K562 (cell line): ENCODE data around the gene SZT2. TPM values are rescaled to one million over a fixed set of nuclear protein-coding genes. Genes with fewer than 3 reads are reported as not detected.

ENCODE experiments used
- BRF2 ChIP-seq: IDR thresholded peaks from 3 replicates; pipeline ENCODE4 v1.6.1; 2011; ENCODE audit warnings: borderline replicate concordance, mild to moderate bottlenecking; ENCODE audit not compliant: insufficient read length, insufficient read depth
- CHD1 ChIP-seq: fragments of 200-600 bp; sonication (generic); IDR thresholded peaks from one replicate; pipeline ENCODE4 v1.6.1; 2012; ENCODE audit warnings: mild to moderate bottlenecking, moderate library complexity, low read length, inconsistent platforms
- DMBX1 ChIP-seq: fragments of 250-450 bp; sonication (Bioruptor Pico); IDR thresholded peaks from 2 replicates; pipeline ENCODE4 v1.8.0; 2022; ENCODE audit warnings: inconsistent platforms, mild to moderate bottlenecking, moderate library complexity, borderline replicate concordance
- E2F4 ChIP-seq: sonication (generic); formaldehyde crosslinking; IDR thresholded peaks from 2 replicates; pipeline ENCODE4 v1.8.0; 2022; ENCODE audit warnings: mild to moderate bottlenecking, low read depth, missing genetic modification reagents
- ELF1 ChIP-seq: fragments of 200-800 bp; sonication (Bioruptor generic); IDR thresholded peaks from 2 replicates; pipeline ENCODE4 v1.6.1; 2016; ENCODE audit warnings: missing genetic modification characterization, missing compliant biosample characterization
- HDAC6 ChIP-seq: IDR thresholded peaks from 2 replicates; pipeline ENCODE4 v1.6.1; 2012; ENCODE audit warnings: low read depth, mild to moderate bottlenecking, control low read depth, inconsistent platforms, low read length, moderate library complexity
- HLTF ChIP-seq: fragments of 450-650 bp; IDR thresholded peaks from 2 replicates; pipeline ENCODE4 v1.6.1; 2016
- KDM5B ChIP-seq: fragments of 200-600 bp; sonication (generic); IDR thresholded peaks from 2 replicates; pipeline ENCODE4 v1.6.1; 2012; ENCODE audit warnings: low read depth, mild to moderate bottlenecking, moderate library complexity, low read length, control low read depth, inconsistent platforms; ENCODE audit not compliant: insufficient replicate concordance
- KLF6 ChIP-seq: fragments of 250-450 bp; sonication (Bioruptor Pico); IDR thresholded peaks from 2 replicates; pipeline ENCODE4 v1.4.0; 2020; ENCODE audit warnings: mild to moderate bottlenecking, moderate library complexity, borderline replicate concordance
- MTF1 ChIP-seq: fragments of 250-450 bp; sonication (Bioruptor Pico); IDR thresholded peaks from 2 replicates; pipeline ENCODE4 v1.9.0; 2021; ENCODE audit warnings: moderate library complexity, mild to moderate bottlenecking, inconsistent platforms, borderline replicate concordance
- NCOA4 ChIP-seq: fragments of 450-650 bp; IDR thresholded peaks from 2 replicates; pipeline ENCODE4 v1.6.1; 2018; ENCODE audit warnings: mild to moderate bottlenecking; ENCODE audit not compliant: partially characterized antibody
- NRF1 ChIP-seq, 2 experiments: fragments of 450-650 bp; IDR thresholded peaks in 1 of 2; conservative IDR thresholded peaks in 1 of 2; 2 replicates each; pipeline ENCODE4 v1.6.1; 2014; ENCODE audit warnings: mild to moderate bottlenecking in 2 of 2
- PHF21A ChIP-seq: fragments of 450-650 bp; IDR thresholded peaks from 2 replicates; pipeline ENCODE4 v1.6.1; 2017; ENCODE audit warnings: low read depth, borderline replicate concordance
- PML ChIP-seq: IDR thresholded peaks from 2 replicates; pipeline ENCODE4 v1.6.1; 2012; ENCODE audit warnings: low read length, inconsistent platforms
- RBBP5 ChIP-seq: fragments of 200-600 bp; sonication (generic); IDR thresholded peaks from 2 replicates; pipeline ENCODE4 v1.6.1; 2012; ENCODE audit warnings: borderline replicate concordance, mild to moderate bottlenecking, low read length, control low read depth, inconsistent platforms; ENCODE audit not compliant: insufficient read depth, poor library complexity, severe bottlenecking
- SFPQ ChIP-seq: fragments of 200-400 bp; formaldehyde crosslinking; IDR thresholded peaks from 2 replicates; pipeline ENCODE4 v1.6.1; 2017; ENCODE audit warnings: mild to moderate bottlenecking, low read depth, low read length, moderate library complexity
- SMC3 ChIP-seq: conservative IDR thresholded peaks from 2 replicates; pipeline ENCODE4 v1.6.1; 2011; ENCODE audit warnings: low read depth, low read length, improper control_type of control experiment; ENCODE audit not compliant: insufficient read depth
- SRF ChIP-seq, 2 experiments: fragments of 250-450, 450-650 bp in 1 of 2; sonication (Bioruptor Pico) in 1 of 2; sonication (generic) in 1 of 2; formaldehyde crosslinking; IDR thresholded peaks; 2 replicates each; pipeline versions ENCODE4 v1.5.0 to v1.5.1; 2020 to 2022; ENCODE audit warnings: mild to moderate bottlenecking in 1 of 2, missing genetic modification reagents in 1 of 2
- STAT5A ChIP-seq: IDR thresholded peaks from 2 replicates; pipeline ENCODE4 v1.6.1; 2012; ENCODE audit warnings: low read length, inconsistent platforms, borderline replicate concordance
- ZBTB7A ChIP-seq: IDR thresholded peaks from 2 replicates; pipeline ENCODE4 v1.6.1; 2011; ENCODE audit warnings: low read depth, mild to moderate bottlenecking, low read length, moderate library complexity, borderline replicate concordance; ENCODE audit not compliant: control insufficient read depth
- polyA plus RNA-seq, 8 experiments: library from polyadenylated mRNA; depleted of rRNA in 4 of 8; stranded (reverse) in 5 of 8; unstranded in 3 of 8; fragments of >200 nt; fragmentation: Nextera tagmentation in 2 of 8; fragmentation: Illumina TruSeq in 1 of 8; extraction: Ambion mirVana in 2 of 8; extraction: Trizol in 1 of 8; gene quantifications; 2 replicates each; pipeline versions ENCODE4 v1.2.1 to v1.2.3, GENCODE V29; 2011 to 2014; ENCODE audit warnings: inconsistent platforms in 1 of 8, missing spikeins in 1 of 8
- total RNA-seq, 7 experiments: library from RNA; depleted of rRNA in 6 of 7; stranded (reverse); fragments of >200 nt in 6 of 7; fragmentation: Illumina TruSeq in 2 of 7; extraction: Trizol in 2 of 7; gene quantifications; 2 replicates each; pipeline versions ENCODE4 v1.2.1 to v1.2.3, GENCODE V29; 2011 to 2021; ENCODE audit warnings: low replicate concordance in 1 of 7
- TF ChIP-seq, protein P1 (sequence below): fragments of 450-650 bp; formaldehyde crosslinking; IDR thresholded peaks from 2 replicates; pipeline ENCODE4 v1.4.0; 2020; ENCODE audit warnings: mild to moderate bottlenecking, moderate library complexity

Gene SZT2
- total and polyA plus RNA-seq, 9 of the 15 experiments (the other 6 are each of a cell fraction or from before 2014, with no cell fraction given), result 0.88 to 31.0 (median 12.8) TPM

DNA sequence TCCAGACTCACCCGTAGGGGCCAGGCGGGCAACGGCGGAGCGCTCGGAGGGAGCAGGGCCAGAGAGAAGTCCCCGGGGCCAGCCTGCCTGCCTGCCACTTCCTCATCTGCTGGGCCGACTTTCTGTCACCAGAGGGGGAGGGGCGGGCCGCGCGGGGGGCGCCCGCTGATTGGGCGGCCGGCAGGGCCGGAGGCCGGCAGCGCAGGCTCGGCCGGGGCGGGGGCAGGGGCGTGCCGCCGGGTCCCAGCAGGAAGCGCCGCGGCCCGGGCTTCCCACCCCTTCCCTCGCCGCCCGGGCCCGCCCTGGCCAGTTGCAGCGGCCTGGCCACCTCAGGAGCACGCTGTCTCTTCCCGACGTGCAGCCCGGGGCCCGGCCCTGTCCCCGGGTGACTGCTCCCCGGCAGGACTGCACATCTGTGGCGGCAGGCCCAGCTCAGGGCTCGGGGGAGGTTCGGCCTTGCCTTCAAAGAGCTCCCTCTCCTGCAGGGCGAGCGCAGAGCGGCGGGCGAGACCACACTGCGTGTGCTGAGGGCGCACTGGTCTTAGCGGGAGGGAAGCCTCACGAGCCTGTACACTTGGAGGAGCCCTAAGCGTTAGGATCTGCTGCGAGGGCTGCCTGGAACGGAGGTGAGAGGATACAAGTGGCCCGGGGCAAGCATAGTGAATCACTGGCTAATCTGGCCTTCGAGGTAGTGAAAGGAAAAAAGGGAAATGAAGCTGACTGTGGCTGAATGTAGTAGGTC, 21.6 kb upstream of the SZT2 start, which contains the start of gene ELOVL1 (continued):
- TF ChIP-seq SFPQ (no peak), SRF (CRISPR knock-in tag; IDR thresholded peaks at IDR 0.05) (peak in 1 of 2 experiments; percentile 36; a peak in 1 of 4 replicates), KLF6 (CRISPR knock-in tag) (peak; percentile 70; the same call in 1 of the 2 replicates), PHF21A (peak; percentile 85; the same call in 1 of the 2 replicates), HDAC6 (no peak), DMBX1 (peak; percentile 73; the same call in 1 of the 2 replicates), NRF1 (conservative IDR thresholded peaks at IDR 0.05 in 1 of 2, IDR thresholded peaks at IDR 0.05 in 1 of 2) (peak; percentile 77 to 82), HLTF (peak; percentile 14; the same call in 1 of the 2 replicates), MTF1 (CRISPR knock-in tag) (no peak), RBBP5 (peak; percentile 2), KDM5B (peak; percentile 86), STAT5A (no peak), CHD1 (peak; percentile 71), BRF2 (no peak), E2F4 (0 out of 2 replicates have a peak, but pooled peaks have one; percentile 31), ELF1 (peak; percentile 92), PML (no peak), NCOA4 (no peak), ZBTB7A (peak; percentile 66; the same call in 1 of the 2 replicates), SMC3 (peak; percentile 34; the same call in 1 of the 2 replicates)
- TF ChIP-seq, protein P1, sequence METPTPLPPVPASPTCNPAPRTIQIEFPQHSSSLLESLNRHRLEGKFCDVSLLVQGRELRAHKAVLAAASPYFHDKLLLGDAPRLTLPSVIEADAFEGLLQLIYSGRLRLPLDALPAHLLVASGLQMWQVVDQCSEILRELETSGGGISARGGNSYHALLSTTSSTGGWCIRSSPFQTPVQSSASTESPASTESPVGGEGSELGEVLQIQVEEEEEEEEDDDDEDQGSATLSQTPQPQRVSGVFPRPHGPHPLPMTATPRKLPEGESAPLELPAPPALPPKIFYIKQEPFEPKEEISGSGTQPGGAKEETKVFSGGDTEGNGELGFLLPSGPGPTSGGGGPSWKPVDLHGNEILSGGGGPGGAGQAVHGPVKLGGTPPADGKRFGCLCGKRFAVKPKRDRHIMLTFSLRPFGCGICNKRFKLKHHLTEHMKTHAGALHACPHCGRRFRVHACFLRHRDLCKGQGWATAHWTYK (CRISPR knock-in tag), result peak; percentile 85
